OCI-LY7 (cell line): ENCODE data around the gene C11orf58.

Source experiments
- CTCF ChIP-seq: fragments of 200-600 bp; sonication (generic); conservative IDR thresholded peaks from 2 replicates; pipeline ENCODE4 v1.5.1; 2014; ENCODE audit warnings: mild to moderate bottlenecking, antibody characterized with exemption, low read length, moderate library complexity, mixed read lengths
- EZH2phosphoT487 ChIP-seq: fragments of 200-600 bp; sonication (generic); IDR thresholded peaks from 2 replicates; pipeline ENCODE4 v1.6.1; 2018; ENCODE audit warnings: low read depth, borderline replicate concordance, mild to moderate bottlenecking, mixed run types, antibody characterized with exemption, low read length, moderate library complexity, mixed read lengths

- TF ChIP-seq CTCF: no peak
- no peak for TF ChIP-seq EZH2phosphoT487
These were observed 26.4 kb downstream of the C11orf58 start for GRCh38 chr11:16764888-16765287.
